Measurements from ENCODE around the gene RINL.
"Not testable (repeated sequence)": the region's sequence is repeated elsewhere in the genome, so short reads cannot be mapped to it uniquely, and the experiment has no call there.

Gene RINL

DNA sequence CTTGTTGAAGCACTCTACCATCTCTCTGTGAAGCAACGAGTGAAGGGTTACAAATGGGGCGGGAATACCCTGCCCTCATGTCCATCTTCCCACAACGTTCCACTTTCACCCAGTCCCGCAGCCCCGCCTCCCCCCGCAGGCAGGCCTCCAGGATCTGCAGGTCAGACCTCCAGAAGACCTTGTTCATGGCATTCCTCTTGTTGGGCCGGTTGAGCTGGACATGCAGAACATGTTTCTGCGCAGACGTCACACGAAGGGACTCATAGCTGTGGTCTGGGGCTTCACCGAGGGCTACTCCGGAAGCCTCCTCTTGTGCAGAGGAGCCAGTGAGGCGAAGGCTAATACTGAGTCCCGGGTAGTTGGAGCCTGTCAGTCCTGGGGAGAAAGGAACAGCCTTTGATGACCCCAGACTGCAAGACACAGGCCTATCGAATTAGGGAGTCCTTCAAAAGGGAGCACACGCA lies 46.9 kb downstream of the RINL start:
- peak; percentile 23 for DNase-seq

DNA sequence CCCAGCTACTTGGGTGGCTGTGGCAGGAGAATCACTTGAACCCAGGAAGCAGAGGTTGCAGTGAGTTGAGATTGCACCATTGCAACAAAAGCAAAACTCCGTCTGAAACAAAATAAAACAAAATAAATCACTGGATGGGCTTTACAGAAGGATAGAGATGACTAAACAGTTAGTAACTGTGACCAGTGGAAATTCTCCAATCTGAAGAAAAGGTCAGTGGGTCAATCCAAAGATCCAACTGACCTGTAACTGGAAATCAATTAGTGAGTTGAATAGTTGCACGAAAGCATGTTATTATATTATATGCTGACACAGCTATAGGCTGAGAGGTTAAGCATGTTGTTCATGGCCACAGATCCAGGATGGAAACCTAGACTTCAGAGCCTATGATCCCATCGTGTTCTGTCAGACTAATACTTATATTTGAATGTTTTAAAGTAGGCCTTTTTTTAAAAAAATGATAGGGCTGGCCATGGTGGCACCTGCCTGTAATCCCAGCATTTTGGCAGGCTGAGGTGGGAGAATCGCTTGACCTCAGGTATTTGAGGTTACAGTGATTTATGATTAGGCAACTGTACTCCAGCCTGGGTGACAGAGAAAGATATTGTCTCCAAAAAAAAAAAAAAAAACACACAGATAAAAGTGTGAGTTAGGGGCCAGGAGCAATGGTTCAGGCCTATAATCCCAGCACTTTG lies 47.9 kb downstream of the RINL start:
- DNase-seq = no peak

DNA sequence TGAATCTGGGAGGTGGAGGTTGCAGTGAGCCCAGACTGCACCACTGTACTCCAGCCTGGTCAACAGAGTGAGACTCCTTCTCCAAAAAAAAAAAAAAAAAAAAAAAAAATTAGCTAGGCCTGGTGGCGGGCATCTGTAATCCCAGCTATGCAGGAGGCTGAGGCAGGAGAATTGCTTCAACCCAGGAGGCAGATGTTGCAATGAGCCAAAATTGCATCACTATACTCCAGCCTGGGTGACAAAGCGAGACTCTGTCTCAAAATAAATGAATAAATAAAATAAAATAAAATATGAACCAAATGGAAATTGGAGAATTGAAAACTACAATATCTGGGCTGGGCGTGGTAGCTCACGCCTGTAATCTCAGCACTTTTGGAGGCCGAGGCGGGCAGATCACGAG lies 48.9 kb downstream of the RINL start:
- DNase-seq = not testable (repeated sequence)

DNA sequence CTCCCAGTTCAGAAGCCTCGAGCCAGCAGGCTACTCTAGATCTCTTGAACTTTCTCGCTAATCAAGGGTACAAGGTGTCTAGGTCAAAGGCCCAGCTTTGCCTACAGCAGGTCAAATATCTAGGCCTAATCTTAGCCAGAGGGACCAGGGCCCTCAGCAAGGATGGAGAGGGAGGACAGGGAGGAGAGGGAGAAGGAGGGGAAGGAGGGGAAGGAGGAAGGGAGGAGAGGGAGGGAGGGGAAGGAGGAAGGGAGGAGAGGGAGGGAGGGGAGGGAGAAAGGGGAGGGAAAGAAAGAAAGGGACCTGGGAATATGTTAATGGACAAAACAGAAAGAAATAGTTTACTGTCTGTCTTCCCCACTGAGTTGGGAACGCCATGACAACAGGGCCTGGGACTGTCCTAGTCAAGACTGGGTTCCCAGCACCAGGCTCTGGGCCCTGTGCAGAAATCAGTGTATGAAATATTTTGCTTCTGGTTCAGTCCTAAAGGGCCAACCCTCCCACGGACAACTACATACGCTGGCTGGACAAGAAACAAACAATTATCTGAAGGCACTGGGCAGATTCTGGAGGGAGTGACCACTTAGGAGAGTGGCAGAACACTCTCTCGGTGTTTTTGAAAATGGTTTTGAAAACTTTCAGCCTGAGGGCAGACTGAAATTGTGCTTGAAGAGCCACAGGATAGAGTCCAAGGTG lies 51.1 kb downstream of the RINL start:
- DNase-seq = no peak

DNA sequence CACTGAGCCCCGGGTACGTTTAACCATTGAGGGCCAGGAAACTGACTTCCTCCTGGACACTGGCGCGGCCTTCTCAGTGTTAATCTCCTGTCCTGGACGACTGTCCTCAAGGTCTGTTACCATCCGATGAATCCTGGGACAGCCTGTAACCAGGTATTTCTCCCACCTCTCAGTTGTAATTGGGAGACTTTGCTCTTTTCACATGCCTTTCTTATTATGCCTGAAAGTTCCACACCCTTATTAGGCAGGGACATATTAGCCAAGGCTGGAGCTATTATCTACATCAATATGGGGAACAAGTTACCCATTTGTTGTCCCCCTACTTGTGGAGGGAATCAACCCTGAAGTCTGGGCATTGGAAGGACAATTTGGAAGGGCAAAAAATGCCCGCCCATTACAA lies 52.1 kb downstream of the RINL start:
- DNase-seq = not testable (repeated sequence)

DNA sequence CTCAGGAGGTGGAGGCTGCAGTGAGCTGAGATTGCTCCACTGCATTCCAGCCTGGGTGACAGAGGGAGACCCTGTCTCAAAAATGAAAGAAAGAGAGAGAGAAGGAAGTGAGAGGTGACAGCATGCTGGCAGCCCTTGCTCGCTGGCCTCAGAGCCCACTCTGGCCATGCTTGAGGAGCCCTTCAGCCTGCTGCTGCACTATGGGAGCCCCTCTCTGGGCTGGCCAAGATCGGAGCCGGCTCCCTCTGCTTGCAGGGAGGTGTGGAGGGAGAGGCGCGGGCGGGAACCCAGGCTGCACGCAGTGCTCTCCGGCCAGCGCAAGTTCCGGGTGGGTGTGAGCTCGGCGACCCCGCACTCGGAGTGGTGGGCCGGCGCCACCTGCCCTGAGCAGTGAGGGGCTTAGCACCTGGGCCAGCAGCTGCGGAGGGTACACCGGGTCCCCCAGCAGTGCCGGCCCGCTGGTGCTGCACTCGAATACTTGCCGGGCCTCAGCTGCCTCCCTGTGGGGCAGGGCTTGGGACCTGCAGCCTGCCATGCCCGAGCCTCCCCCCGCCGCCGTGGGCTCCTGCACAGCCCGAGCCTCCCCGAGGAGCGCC lies 56.7 kb downstream of the RINL start:
- not testable (repeated sequence) for DNase-seq

DNA sequence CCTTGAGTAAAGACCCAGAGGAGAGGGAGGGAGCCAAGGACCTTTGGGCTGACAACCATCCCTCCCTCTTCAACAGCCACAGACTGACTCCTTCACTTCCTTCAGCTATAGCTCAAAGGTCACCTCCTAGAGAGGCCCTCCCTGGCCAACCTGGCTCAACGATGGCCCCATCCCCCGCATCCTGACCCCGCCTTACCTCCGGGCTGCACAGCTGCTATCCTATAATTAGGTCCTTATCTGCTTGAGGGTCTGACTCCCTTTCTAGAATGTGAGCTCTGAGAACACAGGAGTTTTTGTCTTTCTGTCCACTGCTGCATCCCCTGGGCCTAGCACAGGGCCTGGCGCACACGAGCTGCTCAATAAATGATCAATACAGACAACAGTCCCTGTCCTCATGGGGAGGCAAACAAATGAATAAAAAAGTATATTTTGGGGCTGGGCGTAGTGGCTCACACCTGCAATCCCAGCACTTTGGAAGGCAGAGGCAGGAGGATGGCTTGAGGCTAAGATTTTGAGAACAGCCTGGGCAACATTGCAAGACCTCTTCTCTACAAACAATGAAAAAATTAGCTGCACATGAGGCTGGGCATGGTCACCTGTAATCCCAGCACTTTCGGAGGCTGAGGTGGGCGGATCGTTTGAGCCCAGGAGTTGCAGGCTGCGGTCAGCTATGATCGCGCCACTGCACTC lies 58.7 kb downstream of the RINL start:
- DNase-seq = no peak

All from stimulated activated CD4-positive, alpha-beta T cell treated with anti-CD3 and anti-CD28 coated beads, Interleukin-4, amount 100 ng/mL, for 24 hours (primary cell).